HG02571 (cell line): ENCODE data around the gene PDE1C.

Source experiments
- ATAC-seq: cut with Tn5 transposase; IDR thresholded peaks from one replicate; pipeline ENCODE4 v1.9.1; 2021; ENCODE audit warnings: mild to moderate bottlenecking, moderate library complexity; ENCODE audit not compliant: unreplicated experiment

The PDE1C gene

GRCh38 chr7:31953432-31953831, 116.8 kb downstream of the PDE1C start:
- ATAC-seq: no peak

GRCh38 chr7:31950091-31950755, 120.0 kb downstream of the PDE1C start:
- no peak for ATAC-seq

- ATAC-seq: no peak
Measured at GRCh38 chr7:31948029-31948428, 122.2 kb downstream of the PDE1C start.

GRCh38 chr7:31940167-31940566, 130.0 kb downstream of the PDE1C start:
- ATAC-seq: no peak

GRCh38 chr7:31939076-31939475, 131.1 kb downstream of the PDE1C start:
- no peak for ATAC-seq

GRCh38 chr7:31938650-31939049, 131.6 kb downstream of the PDE1C start:
- no peak for ATAC-seq

GRCh38 chr7:31937982-31938381, 132.2 kb downstream of the PDE1C start:
- ATAC-seq: no peak

- ATAC-seq: no peak
Measured at GRCh38 chr7:31935124-31936054, 134.8 kb downstream of the PDE1C start.

- ATAC-seq: no peak
Measured at GRCh38 chr7:31934551-31934950, 135.7 kb downstream of the PDE1C start.

GRCh38 chr7:31933481-31933880, 136.7 kb downstream of the PDE1C start:
- ATAC-seq: no peak

GRCh38 chr7:31926991-31927584, 143.1 kb downstream of the PDE1C start:
- ATAC-seq: no peak

GRCh38 chr7:31925753-31926454, 144.3 kb downstream of the PDE1C start:
- no peak for ATAC-seq

- no peak for ATAC-seq
Measured at GRCh38 chr7:31924251-31924650, 146.0 kb downstream of the PDE1C start.

GRCh38 chr7:31922848-31923247, 147.4 kb downstream of the PDE1C start:
- no peak for ATAC-seq

GRCh38 chr7:31921047-31921446, 149.2 kb downstream of the PDE1C start:
- no peak for ATAC-seq

- no peak for ATAC-seq
Measured at GRCh38 chr7:31919678-31920369, 150.4 kb downstream of the PDE1C start.

GRCh38 chr7:31918706-31919393, 151.4 kb downstream of the PDE1C start:
- ATAC-seq: no peak

GRCh38 chr7:31917256-31917655, 153.0 kb downstream of the PDE1C start:
- no peak for ATAC-seq

- ATAC-seq: no peak
Measured at GRCh38 chr7:31910191-31910590, 160.0 kb downstream of the PDE1C start.
